GM12878 (cell line): ENCODE results near the gene KDM6B. TPM values are rescaled to one million over a fixed set of nuclear protein-coding genes. Genes with fewer than 3 reads are reported as not detected.

Experiments
- ATAC-seq: fragments of 200-7000 bp; cut with Tn5 transposase; 3 replicates; pipeline ENCODE4 v1.9.1; 2020; ENCODE audit warnings: mild to moderate bottlenecking, moderate library complexity
- BruUV-seq: library from RNA; stranded (reverse); fragments of 400-500 nt; replicated peaks from 2 replicates; lab custom pipeline; 2021; lab: Mats Ljungman, UMichigan
- CTCF ChIA-PET: fragments of 300-600 bp; sonication (Branson Sonifier 250); formaldehyde crosslinking; extraction: SDS; loops from one replicate; lab custom pipeline; 2021; ENCODE audit warnings: inconsistent platforms; lab: Yijun Ruan, JAX
- POLR2A ChIA-PET: fragments of 350-600 bp; formaldehyde crosslinking; extraction: SDS; loops from one replicate; lab custom pipeline; 2021; ENCODE audit warnings: inconsistent platforms; lab: Charles Lee
- RAD21 ChIA-PET: fragments of 300-600 bp; sonication (Branson Sonifier 250); formaldehyde crosslinking; loops from one replicate; lab custom pipeline; 2023; ENCODE audit warnings: antibody characterized with exemption; ENCODE audit not compliant: unreplicated experiment; lab: Charles Lee
- SMC1A ChIA-PET: fragments of 300-600 bp; sonication (Branson Sonifier 250); formaldehyde crosslinking; loops from one replicate; lab custom pipeline; 2023; ENCODE audit not compliant: unreplicated experiment, uncharacterized antibody; lab: Charles Lee
- DNase-seq: peaks from one replicate; pipeline ENCODE4 v3.0.0-alpha.2; 2011; ENCODE audit warnings: low read depth, low spot score
- FAIRE-seq: peaks from 3 replicates; lab custom pipeline; 2011; peaks lifted over from hg19 to GRCh38; lab: Jason Lieb, UNC
- H2AFZ ChIP-seq: 2 replicates; pipeline ENCODE4 v1.6.0; 2011; ENCODE audit warnings: low read depth, low read length, control low read depth; ENCODE audit not compliant: control insufficient read depth
- H3K27ac ChIP-seq: 2 replicates; pipeline ENCODE4 v1.5.1; 2011; ENCODE audit warnings: control low read depth; ENCODE audit not compliant: control insufficient read depth, insufficient read depth
- H3K27me3 ChIP-seq, 2 experiments: replicated peaks in 1 of 2; 2 replicates each; pipeline versions ENCODE4 v1.6.0 to v1.6.1; 2011; ENCODE audit warnings: low read length in 1 of 2; ENCODE audit not compliant: control insufficient read depth in 2 of 2, insufficient read depth in 2 of 2
- H3K36me3 ChIP-seq, 2 experiments: 2 replicates each; pipeline ENCODE4 v1.5.1; 2011; ENCODE audit warnings: low read length in 1 of 2; ENCODE audit not compliant: control insufficient read depth in 2 of 2, insufficient read depth in 2 of 2
- H3K4me1 ChIP-seq: 2 replicates; pipeline ENCODE4 v1.6.1; 2011; ENCODE audit warnings: mild to moderate bottlenecking, low read length, moderate library complexity, mixed read lengths; ENCODE audit not compliant: control insufficient read depth, insufficient read depth
- H3K4me2 ChIP-seq: 2 replicates; pipeline ENCODE4 v1.6.0; 2011; ENCODE audit warnings: control low read depth; ENCODE audit not compliant: control insufficient read depth, insufficient read depth
- H3K4me3 ChIP-seq: fragments of 200-600 bp; sonication (generic); 2 replicates; pipeline ENCODE4 v1.5.1; 2016
- H3K79me2 ChIP-seq: 2 replicates; pipeline ENCODE4 v1.6.0; 2011; ENCODE audit warnings: low read length; ENCODE audit not compliant: control insufficient read depth, insufficient read depth
- H3K9ac ChIP-seq: 2 replicates; pipeline ENCODE4 v1.8.0; 2011; ENCODE audit warnings: low read length, control low read depth, mixed read lengths; ENCODE audit not compliant: control insufficient read depth, insufficient read depth
- H3K9me3 ChIP-seq: replicated peaks from 3 replicates; pipeline ENCODE4 v1.5.1; 2011; ENCODE audit warnings: mild to moderate bottlenecking, low read length; ENCODE audit not compliant: control insufficient read depth, insufficient read depth
- H4K20me1 ChIP-seq: 2 replicates; pipeline ENCODE4 v1.6.0; 2011; ENCODE audit not compliant: control insufficient read depth, insufficient read depth
- BRCA1 ChIP-seq: IDR thresholded peaks from 2 replicates; pipeline ENCODE4 v1.6.1; 2011; ENCODE audit warnings: low read depth, low read length, improper control_type of control experiment
- CHD4 ChIP-seq: fragments of 200-600 bp; sonication (generic); IDR thresholded peaks from 2 replicates; pipeline ENCODE4 v1.6.1; 2016; ENCODE audit warnings: mild to moderate bottlenecking
- DPF2 ChIP-seq: fragments of 450-650 bp; IDR thresholded peaks from 2 replicates; pipeline ENCODE4 v1.6.1; 2017; ENCODE audit warnings: mild to moderate bottlenecking
- EP300 ChIP-seq, 2 experiments: fragments of 150-350 bp in 1 of 2; IDR thresholded peaks; 2 replicates each; pipeline ENCODE4 v1.6.1; 2011 to 2012; ENCODE audit warnings: low read depth in 2 of 2, low read length in 2 of 2, borderline replicate concordance in 1 of 2, improper control_type of control experiment in 1 of 2, inconsistent platforms in 1 of 2; ENCODE audit not compliant: control insufficient read depth in 1 of 2
- JUND ChIP-seq: IDR thresholded peaks from 2 replicates; pipeline ENCODE4 v1.6.1; 2012; ENCODE audit warnings: low read depth, mild to moderate bottlenecking, low read length, improper control_type of control experiment, moderate library complexity
- MEF2B ChIP-seq: fragments of 450-650 bp; IDR thresholded peaks from 2 replicates; pipeline ENCODE4 v1.6.1; 2018; ENCODE audit warnings: mild to moderate bottlenecking, moderate library complexity; ENCODE audit not compliant: partially characterized antibody, poor library complexity, severe bottlenecking
- SUPT20H ChIP-seq: IDR thresholded peaks from 2 replicates; pipeline ENCODE4 v1.6.1; 2011; ENCODE audit warnings: low read depth, mild to moderate bottlenecking, low read length, moderate library complexity, borderline replicate concordance; ENCODE audit not compliant: control insufficient read depth
- TBL1XR1 ChIP-seq: IDR thresholded peaks from 2 replicates; pipeline ENCODE4 v1.6.1; 2012; ENCODE audit warnings: low read depth, low read length, improper control_type of control experiment
- ZNF622 ChIP-seq: fragments of 450-650 bp; IDR thresholded peaks from 2 replicates; pipeline ENCODE4 v1.6.1; 2017; ENCODE audit warnings: mild to moderate bottlenecking, inconsistent platforms
- WGBS: methylation state at CpG from one replicate; pipeline ENCODE4 v1.1.6; 2016; ENCODE audit warnings: low lambda C conversion rate; ENCODE audit not compliant: insufficient replicate concordance, insufficient coverage; ENCODE audit errors: missing lambda C conversion rate; 5-methylcytosine and 5-hydroxymethylcytosine counted together
- in situ Hi-C: fragments of 300-500 bp; cut with MboI; formaldehyde crosslinking; loops from 9 replicates; pipeline ENCODE4 v1.14.3; 2018; ENCODE audit warnings: mixed read lengths
- intact Hi-C: fragments of 100-400 bp; cut with micrococcal nuclease; formaldehyde crosslinking; loops from one replicate; pipeline ENCODE4 v1.14.2; 2022; ENCODE audit not compliant: unreplicated experiment
- polyA plus RNA-seq, 11 experiments: library from polyadenylated mRNA; depleted of rRNA in 4 of 11; unstranded in 6 of 11; stranded (reverse) in 5 of 11; fragments of >200 nt; fragmentation: Nextera tagmentation in 4 of 11; fragmentation: Illumina TruSeq in 1 of 11; extraction: Ambion mirVana in 4 of 11; extraction: Trizol in 1 of 11; gene quantifications; 1 replicate in 1 of 11; 2 replicates in 10 of 11; pipeline versions ENCODE4 v1.2.1 to v1.2.3, GENCODE V29; 2011 to 2016; ENCODE audit warnings: inconsistent platforms in 2 of 11, missing spikeins in 2 of 11, low read depth in 1 of 11
- total RNA-seq, 4 experiments: library from RNA; depleted of rRNA in 3 of 4; stranded (reverse); fragments of >200 nt in 3 of 4; fragmentation: Illumina TruSeq in 1 of 4; extraction: Trizol in 1 of 4; gene quantifications; 2 replicates each; pipeline versions ENCODE4 v1.2.1 to v1.2.3, GENCODE V29; 2013 to 2021
- TF ChIP-seq, protein P1 (sequence below): IDR thresholded peaks from 2 replicates; pipeline ENCODE4 v1.6.1; 2011; ENCODE audit warnings: borderline replicate concordance, low read depth, mild to moderate bottlenecking, moderate library complexity, mixed read lengths, low read length; ENCODE audit not compliant: insufficient read depth; ENCODE audit errors: extremely low read length
- TF ChIP-seq, protein P2 (sequence below): fragments of 150-350 bp; IDR thresholded peaks from 2 replicates; pipeline ENCODE4 v1.6.1; 2016; ENCODE audit warnings: low read depth, low read length

Gene KDM6B
- total and polyA plus RNA-seq, 10 of the 15 experiments (the other 5 are each of a cell fraction or from before 2014, with no cell fraction given), result 0.05 to 33.5 (median 2.3) TPM

DNA sequence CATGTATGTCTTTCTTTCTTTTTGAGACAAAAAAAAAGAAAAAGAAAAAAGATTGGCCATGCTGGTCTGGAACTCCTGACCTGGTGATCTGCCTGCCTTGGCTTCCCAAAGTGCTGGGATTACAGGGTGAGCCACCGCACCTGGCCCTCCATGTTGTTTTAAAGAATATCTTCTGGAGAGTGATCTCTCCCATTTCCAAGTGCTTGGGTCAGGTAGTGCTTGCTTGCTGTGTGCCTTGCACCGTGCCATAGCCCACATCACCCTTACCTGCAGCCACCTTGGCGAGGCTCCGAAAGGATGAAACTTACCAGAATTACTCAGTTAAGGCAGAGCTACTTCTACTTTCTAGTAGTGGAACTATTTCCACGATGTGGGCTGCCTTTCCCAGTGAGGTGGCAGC, 19.0 kb upstream of the KDM6B start:
- ChIA-PET POLR2A (no interaction called here), SMC1A (no interaction called here), RAD21 (no interaction called here)
- Histone ChIP-seq H3K9me3 (no peaks in the 10 kb centered on the region; the same call in 2 of the 3 replicates), H3K4me1 (no peaks in the 10 kb centered on the region), H3K4me3 (no peak overlapping the region), H3K36me3 (no peaks in the 10 kb centered on the region), H3K79me2 (no peaks in the 10 kb centered on the region), H2AFZ (no peak overlapping the region), H3K4me2 (no peak overlapping the region)
- WGBS, result 54% methylated on average over 5 of the region's 5 CpGs
- no peak for FAIRE-seq
- no peak for ATAC-seq
- TF ChIP-seq BRCA1 (no peak), TBL1XR1 (no peak), JUND (no peak), EP300 (IDR thresholded peaks at IDR 0.05; ENCODE audit: borderline replicate concordance in 1 of 2, control insufficient read depth in 1 of 2, low read depth in 2 of 2, low read length in 2 of 2) (no peak), ZNF622 (no peak), MEF2B (no peak), SUPT20H (no peak), CHD4 (no peak), DPF2 (no peak)
- TF ChIP-seq, protein P1, sequence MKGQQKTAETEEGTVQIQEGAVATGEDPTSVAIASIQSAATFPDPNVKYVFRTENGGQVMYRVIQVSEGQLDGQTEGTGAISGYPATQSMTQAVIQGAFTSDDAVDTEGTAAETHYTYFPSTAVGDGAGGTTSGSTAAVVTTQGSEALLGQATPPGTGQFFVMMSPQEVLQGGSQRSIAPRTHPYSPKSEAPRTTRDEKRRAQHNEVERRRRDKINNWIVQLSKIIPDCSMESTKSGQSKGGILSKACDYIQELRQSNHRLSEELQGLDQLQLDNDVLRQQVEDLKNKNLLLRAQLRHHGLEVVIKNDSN, result no peak
- TF ChIP-seq, protein P2, sequence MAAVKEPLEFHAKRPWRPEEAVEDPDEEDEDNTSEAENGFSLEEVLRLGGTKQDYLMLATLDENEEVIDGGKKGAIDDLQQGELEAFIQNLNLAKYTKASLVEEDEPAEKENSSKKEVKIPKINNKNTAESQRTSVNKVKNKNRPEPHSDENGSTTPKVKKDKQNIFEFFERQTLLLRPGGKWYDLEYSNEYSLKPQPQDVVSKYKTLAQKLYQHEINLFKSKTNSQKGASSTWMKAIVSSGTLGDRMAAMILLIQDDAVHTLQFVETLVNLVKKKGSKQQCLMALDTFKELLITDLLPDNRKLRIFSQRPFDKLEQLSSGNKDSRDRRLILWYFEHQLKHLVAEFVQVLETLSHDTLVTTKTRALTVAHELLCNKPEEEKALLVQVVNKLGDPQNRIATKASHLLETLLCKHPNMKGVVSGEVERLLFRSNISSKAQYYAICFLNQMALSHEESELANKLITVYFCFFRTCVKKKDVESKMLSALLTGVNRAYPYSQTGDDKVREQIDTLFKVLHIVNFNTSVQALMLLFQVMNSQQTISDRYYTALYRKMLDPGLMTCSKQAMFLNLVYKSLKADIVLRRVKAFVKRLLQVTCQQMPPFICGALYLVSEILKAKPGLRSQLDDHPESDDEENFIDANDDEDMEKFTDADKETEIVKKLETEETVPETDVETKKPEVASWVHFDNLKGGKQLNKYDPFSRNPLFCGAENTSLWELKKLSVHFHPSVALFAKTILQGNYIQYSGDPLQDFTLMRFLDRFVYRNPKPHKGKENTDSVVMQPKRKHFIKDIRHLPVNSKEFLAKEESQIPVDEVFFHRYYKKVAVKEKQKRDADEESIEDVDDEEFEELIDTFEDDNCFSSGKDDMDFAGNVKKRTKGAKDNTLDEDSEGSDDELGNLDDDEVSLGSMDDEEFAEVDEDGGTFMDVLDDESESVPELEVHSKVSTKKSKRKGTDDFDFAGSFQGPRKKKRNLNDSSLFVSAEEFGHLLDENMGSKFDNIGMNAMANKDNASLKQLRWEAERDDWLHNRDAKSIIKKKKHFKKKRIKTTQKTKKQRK, result no peak
- TF ChIP-seq, all 136 proteins: peak for 0
- Histone ChIP-seq H3K27ac (no peak overlapping the region), H3K27me3 (peaks cover 0 to 2% of the 10 kb centered on the region in 2 experiments; a peak in 2 of 4 replicates), H3K9ac (no peak overlapping the region), H4K20me1 (no peaks in the 10 kb centered on the region)
- no TSS peak for BruUV-seq
- intact Hi-C loops, result no loop called here
- in situ Hi-C loops, result no loop called here
- no peak for DNase-seq
- CTCF ChIA-PET, result interaction anchor here (1.9 kb wide), 1 partner anchor 71 kb away, joined by 7 read pairs; no protein-coding TSS in a partner anchor
